ENCODE measurements around the gene EFHD1. TPM values are rescaled to one million over a fixed set of nuclear protein-coding genes. Genes with fewer than 3 reads are reported as not detected.

The EFHD1 gene
- total RNA-seq, 2 donors from 2014 or later, result 1.1 to 1.8 TPM

Other genes starting within 250 kb of the EFHD1 start
- not detected for gene ALPG, start 226.8 kb upstream of the EFHD1 start, total RNA-seq
- not detected for gene ALPI, start 177.5 kb upstream of the EFHD1 start, total RNA-seq
- not detected for gene ECEL1, start 145.8 kb upstream of the EFHD1 start, total RNA-seq
- not detected for gene PRSS56, start 113.2 kb upstream of the EFHD1 start, total RNA-seq
- not detected for gene CHRND, start 107.4 kb upstream of the EFHD1 start, total RNA-seq
- gene CHRNG, start 93.9 kb upstream of the EFHD1 start, total RNA-seq, result not detected
- gene TIGD1, start 83.0 kb upstream of the EFHD1 start, total RNA-seq, result 10 to 100 TPM; 14.6 to 17.2 TPM
- gene EIF4E2, start 82.9 kb upstream of the EFHD1 start, total RNA-seq, result 10 to 100 TPM; 52.1 to 58.8 TPM
- gene GIGYF2, start 63.7 kb downstream of the EFHD1 start, total RNA-seq, result 10 to 100 TPM; 55.9 to 62.9 TPM
- gene KCNJ13, start 143.0 kb downstream of the EFHD1 start, total RNA-seq, result not detected
- 1 to 10 TPM; 1.0 TPM for gene SNORC, start 236.7 kb downstream of the EFHD1 start, total RNA-seq

Data from T-helper 17 cell (primary cell).